K562 (cell line): ENCODE measurements around the gene EVI2B. TPM values are rescaled to one million over a fixed set of nuclear protein-coding genes. Genes with fewer than 3 reads are reported as not detected.

Experiments used
- ATAC-seq: fragments of 200-7000 bp; cut with Tn5 transposase; 3 replicates; pipeline ENCODE4 v1.9.1; 2020; ENCODE audit warnings: moderate library complexity
- BruUV-seq: library from RNA; stranded (reverse); fragments of 400-500 nt; replicated peaks from 2 replicates; lab custom pipeline; 2021; lab: Mats Ljungman, UMichigan
- CTCF ChIA-PET: fragments of 300-600 bp; formaldehyde crosslinking; extraction: SDS; loops from one replicate; lab custom pipeline; 2021; ENCODE audit warnings: low intra/inter-chr PET ratio; lab: Yijun Ruan, JAX
- POLR2A ChIA-PET: fragments of 300-600, 350-650 bp; sonication (Branson Sonifier 250); formaldehyde crosslinking; extraction: SDS; loops from one replicate; lab custom pipeline; 2021; ENCODE audit warnings: antibody characterized with exemption, inconsistent platforms; lab: Yijun Ruan, JAX
- DNase-seq, 4 experiments: peaks; one replicate each; pipeline versions ENCODE4 v3.0.0 to v3.0.0-alpha.2; 2011 to 2018; ENCODE audit warnings: low spot score in 3 of 4, mixed read lengths in 3 of 4; ENCODE audit errors: extremely low read depth in 1 of 4
- FAIRE-seq: peaks from 2 replicates; lab custom pipeline; 2011; peaks lifted over from hg19 to GRCh38; lab: Jason Lieb, UNC
- H2AFZ ChIP-seq: 2 replicates; pipeline ENCODE4 v1.6.0; 2011; ENCODE audit warnings: low read depth, low read length, control low read depth, inconsistent platforms
- H3K27ac ChIP-seq: fragments of 200-600 bp; 3 replicates; pipeline ENCODE4 v1.8.0; 2011; ENCODE audit warnings: low read depth, mild to moderate bottlenecking, control low read depth, inconsistent platforms, low read length, moderate library complexity, mixed read lengths; ENCODE audit errors: extremely low read depth
- H3K27me3 ChIP-seq, 2 experiments: fragments of 300-600 bp in 1 of 2; 2 replicates in 1 of 2; 3 replicates in 1 of 2; pipeline versions ENCODE4 v1.6.0 to v1.8.0; 2011; ENCODE audit warnings: inconsistent platforms in 2 of 2, low read length in 2 of 2, mild to moderate bottlenecking in 1 of 2, mixed read lengths in 1 of 2, moderate library complexity in 1 of 2; ENCODE audit not compliant: control insufficient read depth in 2 of 2, insufficient read depth in 2 of 2
- H3K36me3 ChIP-seq: fragments of 300-600 bp; 3 replicates; pipeline ENCODE4 v1.8.0; 2011; ENCODE audit warnings: mild to moderate bottlenecking, low read length, inconsistent platforms; ENCODE audit not compliant: control insufficient read depth, insufficient read depth
- H3K4me1 ChIP-seq, 2 experiments: fragments of 200-600 bp in 1 of 2; replicated peaks in 1 of 2; 2 replicates in 1 of 2; 3 replicates in 1 of 2; pipeline versions ENCODE4 v1.5.1 to v1.8.0; 2011; ENCODE audit warnings: inconsistent platforms in 2 of 2, low read length in 2 of 2, mild to moderate bottlenecking in 1 of 2, mixed read lengths in 1 of 2, moderate library complexity in 1 of 2; ENCODE audit not compliant: control insufficient read depth in 2 of 2, insufficient read depth in 2 of 2
- H3K4me2 ChIP-seq: 2 replicates; pipeline ENCODE4 v1.6.1; 2011; ENCODE audit warnings: low read length, control low read depth, inconsistent platforms, mixed read lengths; ENCODE audit not compliant: insufficient read depth
- H3K4me3 ChIP-seq: fragments of 200-600 bp; sonication (generic), shearing (Covaris generic); 2 replicates; pipeline ENCODE4 v1.5.1; 2016; ENCODE audit warnings: control low read depth, inconsistent platforms
- H3K79me2 ChIP-seq: fragments of 200-600 bp; 3 replicates; pipeline ENCODE4 v1.8.0; 2011; ENCODE audit warnings: low read length, inconsistent platforms; ENCODE audit not compliant: control insufficient read depth, insufficient read depth
- H3K9ac ChIP-seq, 2 experiments: 2 replicates each; pipeline versions ENCODE4 v1.6.0 to v1.6.1; 2011; ENCODE audit warnings: low read depth in 2 of 2, low read length in 2 of 2, control low read depth in 1 of 2, inconsistent platforms in 1 of 2, mild to moderate bottlenecking in 1 of 2, mixed read lengths in 1 of 2; ENCODE audit not compliant: insufficient read depth in 1 of 2
- H3K9me1 ChIP-seq: one replicate; pipeline ENCODE4 v1.6.0; 2011; ENCODE audit warnings: inconsistent platforms, mild to moderate bottlenecking, low read length, moderate library complexity; ENCODE audit not compliant: control insufficient read depth, insufficient read depth
- H3K9me3 ChIP-seq: replicated peaks from 2 replicates; pipeline ENCODE4 v1.5.1; 2011; ENCODE audit warnings: low read depth, low read length, inconsistent platforms; ENCODE audit not compliant: control insufficient read depth, insufficient read depth
- H4K20me1 ChIP-seq: replicated peaks from 2 replicates; pipeline ENCODE4 v1.6.1; 2011; ENCODE audit warnings: low read length, inconsistent platforms, mixed read lengths; ENCODE audit not compliant: control insufficient read depth, insufficient read depth
- ATF7 ChIP-seq: fragments of 450-650 bp; IDR thresholded peaks from 2 replicates; pipeline ENCODE4 v1.7.1; 2014; ENCODE audit warnings: mild to moderate bottlenecking, moderate library complexity
- GATA2 ChIP-seq: sonication (generic); formaldehyde crosslinking; IDR thresholded peaks from 2 replicates; pipeline ENCODE4 v1.4.0; 2020; ENCODE audit warnings: mild to moderate bottlenecking, missing genetic modification reagents
- PRMT5 ChIP-seq: sonication (generic); formaldehyde crosslinking; IDR thresholded peaks from 2 replicates; pipeline ENCODE4 v1.5.0; 2020; ENCODE audit warnings: missing genetic modification reagents
- SMARCC2 ChIP-seq: fragments of 450-650 bp; IDR thresholded peaks from 2 replicates; pipeline ENCODE4 v1.6.1; 2017; ENCODE audit warnings: antibody characterized with exemption, moderate library complexity, mild to moderate bottlenecking, low read depth
- TAF9B ChIP-seq: fragments of 450-650 bp; IDR thresholded peaks from 2 replicates; pipeline ENCODE4 v1.6.1; 2018; ENCODE audit warnings: mild to moderate bottlenecking; ENCODE audit not compliant: partially characterized antibody
- TAL1 ChIP-seq: fragments of 450-650 bp; IDR thresholded peaks from 2 replicates; pipeline ENCODE4 v1.6.1; 2016; ENCODE audit warnings: mild to moderate bottlenecking
- USF2 ChIP-seq: sonication (generic); formaldehyde crosslinking; IDR thresholded peaks from 2 replicates; pipeline ENCODE4 v1.5.0; 2020; ENCODE audit warnings: missing genetic modification reagents
- ZNF79 ChIP-seq: fragments of 250-450 bp; sonication (Bioruptor Pico); IDR thresholded peaks from 2 replicates; pipeline ENCODE4 v1.4.0; 2020; ENCODE audit warnings: low read depth, mild to moderate bottlenecking, moderate library complexity
- ZNF830 ChIP-seq: fragments of 250-450 bp; sonication (Bioruptor Pico); IDR thresholded peaks from 2 replicates; pipeline ENCODE4 v1.5.0; 2021; ENCODE audit warnings: mild to moderate bottlenecking
- WGBS: fragments of 100-300 bp; shearing (Covaris generic); methylation state at CpG from one replicate; pipeline ENCODE4 v1.1.6; 2016; ENCODE audit warnings: low coverage, mixed read lengths; ENCODE audit not compliant: insufficient coverage; ENCODE audit errors: missing lambda C conversion rate; 5-methylcytosine and 5-hydroxymethylcytosine counted together
- in situ Hi-C: fragments of 300-500 bp; cut with MboI; formaldehyde crosslinking; loops from 4 replicates; pipeline ENCODE4 v1.15.0; 2018; ENCODE audit warnings: inconsistent platforms, mixed read lengths
- intact Hi-C: fragments of 100-400 bp; cut with micrococcal nuclease; formaldehyde crosslinking; loops from 2 replicates; pipeline ENCODE4 v1.14.2; 2022
- polyA plus RNA-seq, 8 experiments: library from polyadenylated mRNA; depleted of rRNA in 4 of 8; stranded (reverse) in 5 of 8; unstranded in 3 of 8; fragments of >200 nt; fragmentation: Nextera tagmentation in 2 of 8; fragmentation: Illumina TruSeq in 1 of 8; extraction: Ambion mirVana in 2 of 8; extraction: Trizol in 1 of 8; gene quantifications; 2 replicates each; pipeline versions ENCODE4 v1.2.1 to v1.2.3, GENCODE V29; 2011 to 2014; ENCODE audit warnings: inconsistent platforms in 1 of 8, missing spikeins in 1 of 8
- total RNA-seq, 7 experiments: library from RNA; depleted of rRNA in 6 of 7; stranded (reverse); fragments of >200 nt in 6 of 7; fragmentation: Illumina TruSeq in 2 of 7; extraction: Trizol in 2 of 7; gene quantifications; 2 replicates each; pipeline versions ENCODE4 v1.2.1 to v1.2.3, GENCODE V29; 2011 to 2021; ENCODE audit warnings: low replicate concordance in 1 of 7

The EVI2B gene
- total and polyA plus RNA-seq, 9 of the 15 experiments (the other 6 are each of a cell fraction or from before 2014, with no cell fraction given) = 0.54 to 8.0 (median 2.5) TPM

- Histone ChIP-seq H3K79me2 (no peaks in the 10 kb centered on the region), H3K9me3 (no peaks in the 10 kb centered on the region), H4K20me1 (no peaks in the 10 kb centered on the region), H3K27ac (no peak overlapping the region), H3K27me3 (no peaks in the 10 kb centered on the region), H3K9me1 (no peaks in the 10 kb centered on the region), H3K9ac (no peak overlapping the region), H3K4me2 (no peak overlapping the region), H3K36me3 (peaks cover 1% of the 10 kb centered on the region; the same call in 1 of the 3 replicates), H2AFZ (no peak overlapping the region), H3K4me3 (no peak overlapping the region), H3K4me1 (peaks cover 0 to 14% of the 10 kb centered on the region in 2 experiments; a peak in 3 of 5 replicates)
- ChIA-PET POLR2A (no interaction called here), CTCF (no interaction called here)
- no TSS peak for BruUV-seq
- DNase-seq (no peak), FAIRE-seq (no peak), ATAC-seq (no peak)
- in situ Hi-C loops = no loop called here
- TF ChIP-seq SMARCC2 (no peak), ZNF830 (CRISPR knock-in tag) (no peak), PRMT5 (no peak), GATA2 (CRISPR knock-in tag) (no peak), USF2 (CRISPR knock-in tag) (no peak), TAL1 (no peak), TAF9B (no peak), ZNF79 (CRISPR knock-in tag) (no peak), ATF7 (no peak)
- 94% methylated on average over 2 of the region's 2 CpGs for WGBS
- intact Hi-C loops = no loop called here
These were observed 6.4 kb upstream of the EVI2B start for GRCh38 chr17:31320241-31320640.
